Measurements from ENCODE around the gene CBLN1. TPM values are rescaled to one million over a fixed set of nuclear protein-coding genes. Genes with fewer than 3 reads are reported as not detected.

The CBLN1 gene
- total and polyA plus RNA-seq, 9 donors = 0.23 to 6.7 (median 1.7) TPM; not detected in 2

DNA sequence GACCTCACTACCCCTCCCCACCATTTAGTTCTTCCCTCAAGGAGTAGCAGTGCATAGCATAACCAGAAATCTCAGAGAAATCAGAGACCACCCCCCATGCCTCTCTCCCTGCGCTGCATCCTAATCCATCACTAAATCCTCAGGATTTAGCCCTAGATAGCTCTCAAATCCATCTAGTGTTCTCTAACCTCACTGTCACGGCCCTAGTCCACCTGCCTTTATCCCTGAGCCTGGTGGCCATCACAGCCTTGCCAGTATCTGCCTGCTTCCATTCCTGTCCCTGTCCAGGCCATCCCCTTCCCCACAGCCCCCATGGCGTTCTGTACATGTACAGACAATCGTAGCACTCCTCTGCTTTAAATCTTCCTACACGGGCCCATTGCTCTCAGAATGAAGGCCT, 19.1 kb downstream of the CBLN1 start:
- TF ChIP-seq, protein P1, sequence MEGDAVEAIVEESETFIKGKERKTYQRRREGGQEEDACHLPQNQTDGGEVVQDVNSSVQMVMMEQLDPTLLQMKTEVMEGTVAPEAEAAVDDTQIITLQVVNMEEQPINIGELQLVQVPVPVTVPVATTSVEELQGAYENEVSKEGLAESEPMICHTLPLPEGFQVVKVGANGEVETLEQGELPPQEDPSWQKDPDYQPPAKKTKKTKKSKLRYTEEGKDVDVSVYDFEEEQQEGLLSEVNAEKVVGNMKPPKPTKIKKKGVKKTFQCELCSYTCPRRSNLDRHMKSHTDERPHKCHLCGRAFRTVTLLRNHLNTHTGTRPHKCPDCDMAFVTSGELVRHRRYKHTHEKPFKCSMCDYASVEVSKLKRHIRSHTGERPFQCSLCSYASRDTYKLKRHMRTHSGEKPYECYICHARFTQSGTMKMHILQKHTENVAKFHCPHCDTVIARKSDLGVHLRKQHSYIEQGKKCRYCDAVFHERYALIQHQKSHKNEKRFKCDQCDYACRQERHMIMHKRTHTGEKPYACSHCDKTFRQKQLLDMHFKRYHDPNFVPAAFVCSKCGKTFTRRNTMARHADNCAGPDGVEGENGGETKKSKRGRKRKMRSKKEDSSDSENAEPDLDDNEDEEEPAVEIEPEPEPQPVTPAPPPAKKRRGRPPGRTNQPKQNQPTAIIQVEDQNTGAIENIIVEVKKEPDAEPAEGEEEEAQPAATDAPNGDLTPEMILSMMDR (IDR thresholded peaks at IDR 0.05) = no peak
- TF ChIP-seq POLR2A (IDR thresholded peaks at IDR 0.05) (no peak), EP300 (IDR thresholded peaks at IDR 0.05) (no peak)
- Histone ChIP-seq H3K27me3 (no peaks in the 10 kb centered on the region), H3K4me1 (ENCODE audit: insufficient read depth) (no peaks in the 10 kb centered on the region), H3K4me3 (no peak overlapping the region), H3K27ac (no peak overlapping the region), H3K9me3 (no peaks in the 10 kb centered on the region), H3K36me3 (no peaks in the 10 kb centered on the region)
- intact Hi-C loops (cut with DNase I) = no loop called here
- WGBS, 3 donors = 71 to 79% (median 76%) methylated on average over 5 of the region's 5 CpGs
- no peak for DNase-seq

DNA sequence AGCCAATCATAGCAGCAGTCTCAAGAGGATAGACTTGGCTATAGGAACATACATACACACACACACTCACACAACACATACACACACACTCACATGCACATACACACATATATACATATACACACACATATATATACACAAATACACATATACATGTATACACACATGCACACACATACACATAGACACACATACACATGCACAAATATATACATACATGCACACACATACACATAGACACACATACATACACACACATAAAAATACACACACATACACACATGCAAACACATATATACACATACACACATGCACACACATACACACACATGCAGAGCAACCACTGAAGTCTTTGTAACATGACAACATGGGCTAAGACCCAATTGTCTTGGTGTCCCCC, 19.7 kb downstream of the CBLN1 start:
- no peak overlapping the region for H3K27ac ChIP-seq
- no peaks in the 10 kb centered on the region for H3K27me3 ChIP-seq
- H3K9me3 ChIP-seq = no peaks in the 10 kb centered on the region
- H3K36me3 ChIP-seq = no peaks in the 10 kb centered on the region
- no peak for TF ChIP-seq EP300 (IDR thresholded peaks at IDR 0.05)
- TF ChIP-seq, protein P1 (IDR thresholded peaks at IDR 0.05) = no peak
- DNase-seq = no peak
- no peaks in the 10 kb centered on the region for H3K4me1 ChIP-seq (ENCODE audit: insufficient read depth)
- intact Hi-C loops (cut with DNase I) = no loop called here
- no peak overlapping the region for H3K4me3 ChIP-seq

DNA sequence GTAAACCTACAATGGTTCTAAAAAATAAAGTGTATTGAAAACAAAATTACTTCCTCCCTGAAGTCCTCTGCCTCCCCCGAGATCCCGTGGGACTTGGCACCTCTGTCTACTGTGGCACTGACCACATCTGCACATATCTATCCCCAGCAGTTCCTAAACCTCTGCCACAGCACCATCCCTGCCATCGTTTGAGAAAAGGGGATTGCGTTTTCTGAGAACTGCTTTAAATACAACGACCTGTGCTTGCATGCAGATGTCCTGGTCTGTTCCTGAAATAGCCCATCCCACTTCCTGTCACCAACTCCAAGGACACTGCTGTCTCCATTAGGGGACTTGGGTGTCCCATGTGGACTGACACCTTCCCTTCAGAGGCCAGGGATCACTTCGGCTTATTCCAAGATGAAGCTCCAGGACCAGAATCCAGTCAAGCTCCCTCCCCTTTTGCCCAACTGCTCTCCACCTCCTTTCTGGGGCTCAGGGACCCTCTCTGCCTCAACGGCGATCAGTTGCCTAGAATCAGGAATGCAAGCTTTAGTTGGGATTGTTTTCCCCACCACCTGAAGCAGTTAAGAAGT, 20.6 kb downstream of the CBLN1 start:
- no peak for DNase-seq
- no peaks in the 10 kb centered on the region for H3K36me3 ChIP-seq
- no peaks in the 10 kb centered on the region for H3K9me3 ChIP-seq
- no peaks in the 10 kb centered on the region for H3K4me1 ChIP-seq (ENCODE audit: insufficient read depth)
- no peak overlapping the region for H3K4me3 ChIP-seq
- intact Hi-C loops (cut with DNase I) = no loop called here
- no peak overlapping the region for H3K27ac ChIP-seq
- no peaks in the 10 kb centered on the region for H3K27me3 ChIP-seq
- TF ChIP-seq, protein P1 (IDR thresholded peaks at IDR 0.05) = no peak
- TF ChIP-seq EP300 (IDR thresholded peaks at IDR 0.05) (no peak), POLR2A (IDR thresholded peaks at IDR 0.05) (no peak)
- 34 to 43% (median 38%) methylated on average over 8 of the region's 8 CpGs for WGBS, 3 donors

DNA sequence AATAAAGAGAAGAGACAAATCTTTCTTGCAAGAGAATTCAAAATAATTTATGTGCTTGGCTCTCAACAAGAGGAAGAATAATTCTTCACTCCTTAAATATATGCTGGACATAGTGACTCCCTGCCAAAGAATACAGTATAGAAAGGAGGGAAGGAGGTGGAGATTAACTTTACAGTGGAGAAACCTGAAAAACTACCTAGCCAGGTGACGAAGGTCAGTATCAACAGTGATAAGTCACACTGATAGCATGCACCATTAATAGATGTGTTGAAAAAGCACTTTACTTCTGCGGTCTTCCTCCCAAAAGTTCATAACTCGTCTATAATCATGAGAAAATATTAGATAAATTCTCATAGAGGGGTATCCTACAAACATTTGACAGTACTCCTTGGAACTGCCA, 21.4 kb downstream of the CBLN1 start:
- Histone ChIP-seq H3K27ac (no peak overlapping the region), H3K36me3 (no peaks in the 10 kb centered on the region), H3K4me3 (no peak overlapping the region), H3K9me3 (no peaks in the 10 kb centered on the region), H3K27me3 (no peaks in the 10 kb centered on the region), H3K4me1 (ENCODE audit: insufficient read depth) (no peaks in the 10 kb centered on the region)
- intact Hi-C loops (cut with DNase I) = no loop called here
- 21 to 28% (median 24%) methylated on average over 3 of the region's 3 CpGs for WGBS, 3 donors
- TF ChIP-seq EP300 (IDR thresholded peaks at IDR 0.05) = no peak
- no peak for TF ChIP-seq POLR2A (IDR thresholded peaks at IDR 0.05)
- TF ChIP-seq, protein P1 (IDR thresholded peaks at IDR 0.05) = no peak
- no peak for DNase-seq
